ENCODE data around the gene KIF3A.

The KIF3A gene

GRCh38 chr5:132764051-132764450 lies 26.7 kb upstream of the KIF3A start:
- H3K4me2 ChIP-seq (ENCODE audit: low read length): no peak overlapping the region
- no peaks in the 10 kb centered on the region for H4K20me1 ChIP-seq (ENCODE audit: control insufficient read depth, insufficient read depth, low read depth, low read length)
- no peak overlapping the region for H3K27ac ChIP-seq (ENCODE audit: low read depth, low read length)
- H3K4me1 ChIP-seq (ENCODE audit: control insufficient read depth, low read length): no peaks in the 10 kb centered on the region
- no peaks in the 10 kb centered on the region for H3K9me2 ChIP-seq (replicated peaks; ENCODE audit: control insufficient read depth, low read length)
- H3K9me3 ChIP-seq (ENCODE audit: control insufficient read depth, insufficient read depth, low read length): no peaks in the 10 kb centered on the region
- no peaks in the 10 kb centered on the region for H3K79me2 ChIP-seq (ENCODE audit: control insufficient read depth, low read length)
- no peak for TF ChIP-seq EZH2phosphoT487 (IDR thresholded peaks at IDR 0.05; ENCODE audit: borderline replicate concordance, low read length)
- TF ChIP-seq, protein P1, sequence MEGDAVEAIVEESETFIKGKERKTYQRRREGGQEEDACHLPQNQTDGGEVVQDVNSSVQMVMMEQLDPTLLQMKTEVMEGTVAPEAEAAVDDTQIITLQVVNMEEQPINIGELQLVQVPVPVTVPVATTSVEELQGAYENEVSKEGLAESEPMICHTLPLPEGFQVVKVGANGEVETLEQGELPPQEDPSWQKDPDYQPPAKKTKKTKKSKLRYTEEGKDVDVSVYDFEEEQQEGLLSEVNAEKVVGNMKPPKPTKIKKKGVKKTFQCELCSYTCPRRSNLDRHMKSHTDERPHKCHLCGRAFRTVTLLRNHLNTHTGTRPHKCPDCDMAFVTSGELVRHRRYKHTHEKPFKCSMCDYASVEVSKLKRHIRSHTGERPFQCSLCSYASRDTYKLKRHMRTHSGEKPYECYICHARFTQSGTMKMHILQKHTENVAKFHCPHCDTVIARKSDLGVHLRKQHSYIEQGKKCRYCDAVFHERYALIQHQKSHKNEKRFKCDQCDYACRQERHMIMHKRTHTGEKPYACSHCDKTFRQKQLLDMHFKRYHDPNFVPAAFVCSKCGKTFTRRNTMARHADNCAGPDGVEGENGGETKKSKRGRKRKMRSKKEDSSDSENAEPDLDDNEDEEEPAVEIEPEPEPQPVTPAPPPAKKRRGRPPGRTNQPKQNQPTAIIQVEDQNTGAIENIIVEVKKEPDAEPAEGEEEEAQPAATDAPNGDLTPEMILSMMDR (IDR thresholded peaks at IDR 0.05; ENCODE audit: low read depth, low read length, poor library complexity, severe bottlenecking): no peak
- no peaks in the 10 kb centered on the region for H3F3A ChIP-seq (ENCODE audit: control insufficient read depth, insufficient read depth)
- no peak overlapping the region for H3K4me3 ChIP-seq (ENCODE audit: low read length)
- peaks cover 4% of the 10 kb centered on the region for H3K27me3 ChIP-seq (ENCODE audit: control insufficient read depth, low read length)
- H3K36me3 ChIP-seq (ENCODE audit: control insufficient read depth, low read length): no peaks in the 10 kb centered on the region

DNA sequence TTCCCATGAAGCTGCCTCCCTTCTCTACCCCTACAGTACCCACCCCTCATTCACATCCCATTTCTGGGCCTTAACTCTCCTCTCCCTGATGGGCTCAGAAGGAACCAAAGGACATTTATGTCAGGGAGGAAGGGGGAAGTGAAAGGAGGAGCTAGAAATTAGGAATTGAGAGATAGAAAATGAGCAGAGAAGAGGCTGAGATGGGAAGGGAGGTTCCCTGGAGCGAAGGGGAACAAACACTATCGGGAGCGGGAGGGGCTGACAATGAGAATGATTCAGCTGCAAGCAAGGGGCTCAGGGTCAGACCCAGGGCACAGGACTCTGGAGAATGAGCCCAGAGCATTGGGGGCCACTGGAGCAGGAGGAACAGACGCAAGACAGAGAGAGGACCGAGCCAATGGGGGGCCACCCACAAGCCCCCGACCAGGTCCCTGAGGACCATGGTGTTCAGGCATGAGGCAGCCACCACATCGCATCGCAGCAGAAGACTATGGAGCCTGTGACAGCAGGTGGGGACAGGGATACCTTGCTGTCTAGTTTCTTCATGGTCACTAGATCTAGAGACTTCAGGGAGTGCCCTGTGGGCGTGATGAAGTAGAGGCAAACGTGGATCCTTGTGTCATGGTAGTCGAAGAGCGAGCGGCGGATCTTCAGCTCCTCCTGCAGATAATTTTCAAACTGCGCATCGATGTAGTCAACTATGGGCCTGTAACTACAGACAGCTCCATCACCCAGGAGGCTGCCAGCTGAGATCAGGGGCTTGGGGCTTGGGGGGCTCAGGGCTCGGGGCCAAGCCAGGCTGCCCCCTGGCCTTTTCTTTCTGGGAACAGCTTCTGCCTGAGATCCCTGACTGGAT lies 26.1 kb upstream of the KIF3A start:
- Histone ChIP-seq H3K4me1 (ENCODE audit: control insufficient read depth, low read length) (no peaks in the 10 kb centered on the region), H3K27ac (ENCODE audit: low read depth, low read length) (no peak overlapping the region), H3K9me2 (replicated peaks; ENCODE audit: control insufficient read depth, low read length) (no peaks in the 10 kb centered on the region), H3K4me3 (ENCODE audit: low read length) (no peak overlapping the region), H3F3A (ENCODE audit: control insufficient read depth, insufficient read depth) (no peaks in the 10 kb centered on the region), H3K9me3 (ENCODE audit: control insufficient read depth, insufficient read depth, low read length) (no peaks in the 10 kb centered on the region), H3K79me2 (ENCODE audit: control insufficient read depth, low read length) (no peaks in the 10 kb centered on the region), H3K27me3 (ENCODE audit: control insufficient read depth, low read length) (peaks cover under 1% of the 10 kb centered on the region), H3K36me3 (ENCODE audit: control insufficient read depth, low read length) (no peaks in the 10 kb centered on the region), H3K4me2 (ENCODE audit: low read length) (no peak overlapping the region), H4K20me1 (ENCODE audit: control insufficient read depth, insufficient read depth, low read depth, low read length) (no peaks in the 10 kb centered on the region)
- TF ChIP-seq EZH2phosphoT487 (IDR thresholded peaks at IDR 0.05; ENCODE audit: borderline replicate concordance, low read length): no peak
- TF ChIP-seq, protein P1 (IDR thresholded peaks at IDR 0.05; ENCODE audit: low read depth, low read length, poor library complexity, severe bottlenecking): no peak

DNA sequence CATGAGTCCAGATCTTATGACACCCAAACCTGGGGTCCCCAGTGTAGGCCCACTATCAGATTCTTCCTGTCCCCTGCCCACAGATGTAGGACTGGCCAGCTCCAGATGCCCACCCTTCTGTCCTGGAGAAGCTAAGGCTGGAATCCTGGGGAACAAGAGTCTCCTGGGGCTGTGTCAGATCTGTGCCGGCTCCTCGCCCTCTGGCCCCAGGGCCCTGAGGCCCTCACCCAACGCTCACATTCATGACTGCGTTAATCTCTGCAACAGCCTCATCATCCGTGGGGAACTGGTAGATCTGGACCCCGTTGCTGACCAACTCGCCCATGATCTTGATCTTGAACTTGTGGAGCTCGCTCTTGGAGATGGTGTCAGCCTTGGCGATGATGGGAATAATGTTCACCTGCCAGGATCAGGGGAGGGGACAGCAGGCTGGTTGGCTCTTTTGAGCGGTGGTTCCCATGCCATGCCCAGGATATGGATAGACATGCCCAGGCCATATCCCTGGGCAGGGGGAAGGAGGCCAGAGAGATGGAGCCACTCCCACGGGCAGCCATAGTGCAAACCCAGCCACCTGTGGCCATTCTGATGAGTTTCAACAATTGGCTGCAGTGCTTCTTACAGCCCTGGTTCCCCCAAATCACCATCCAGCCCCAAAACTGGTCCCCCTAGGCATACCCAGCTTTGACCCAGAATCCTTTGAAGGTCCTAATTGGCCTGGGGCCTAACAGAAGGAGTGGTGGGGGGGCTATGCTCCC lies 25.1 kb upstream of the KIF3A start:
- Histone ChIP-seq H3K9me2 (replicated peaks; ENCODE audit: control insufficient read depth, low read length) (no peaks in the 10 kb centered on the region), H3K9me3 (ENCODE audit: control insufficient read depth, insufficient read depth, low read length) (no peaks in the 10 kb centered on the region), H3K27me3 (ENCODE audit: control insufficient read depth, low read length) (no peaks in the 10 kb centered on the region; the same call in 1 of the 2 replicates), H3F3A (ENCODE audit: control insufficient read depth, insufficient read depth) (no peaks in the 10 kb centered on the region), H3K36me3 (ENCODE audit: control insufficient read depth, low read length) (no peaks in the 10 kb centered on the region), H3K4me3 (ENCODE audit: low read length) (no peak overlapping the region), H3K79me2 (ENCODE audit: control insufficient read depth, low read length) (no peaks in the 10 kb centered on the region), H3K4me1 (ENCODE audit: control insufficient read depth, low read length) (no peaks in the 10 kb centered on the region), H3K27ac (ENCODE audit: low read depth, low read length) (no peak overlapping the region), H4K20me1 (ENCODE audit: control insufficient read depth, insufficient read depth, low read depth, low read length) (no peaks in the 10 kb centered on the region), H3K4me2 (ENCODE audit: low read length) (no peak overlapping the region)
- no peak for TF ChIP-seq EZH2phosphoT487 (IDR thresholded peaks at IDR 0.05; ENCODE audit: borderline replicate concordance, low read length)
- TF ChIP-seq, protein P1 (IDR thresholded peaks at IDR 0.05; ENCODE audit: low read depth, low read length, poor library complexity, severe bottlenecking): no peak
